Adrenal gland (tissue), 5 donors: ENCODE measurements around the gene CHTF8.

Source experiments
- POLR2A ChIP-seq, 2 donors: fragments of 450-650 bp; IDR thresholded peaks; one replicate each; pipeline ENCODE4 v1.6.1; 2017; ENCODE audit warnings: antibody characterized with exemption in 2 of 2, mild to moderate bottlenecking in 2 of 2, moderate library complexity in 1 of 2
- TF ChIP-seq, protein P1 (sequence below), 6 experiments: fragments of 450-650 bp in 4 of 6; fragments of 200-600 bp in 2 of 6; sonication (generic) in 1 of 6; IDR thresholded peaks; 1 replicate in 5 of 6; 2 replicates in 1 of 6; pipeline versions ENCODE4 v1.5.1 to v1.8.0; 2016 to 2021; ENCODE audit warnings: antibody characterized with exemption in 6 of 6, mild to moderate bottlenecking in 2 of 6, moderate library complexity in 1 of 6
- donor health status: DM: no; HTN: no; CAD: no.

DNA sequence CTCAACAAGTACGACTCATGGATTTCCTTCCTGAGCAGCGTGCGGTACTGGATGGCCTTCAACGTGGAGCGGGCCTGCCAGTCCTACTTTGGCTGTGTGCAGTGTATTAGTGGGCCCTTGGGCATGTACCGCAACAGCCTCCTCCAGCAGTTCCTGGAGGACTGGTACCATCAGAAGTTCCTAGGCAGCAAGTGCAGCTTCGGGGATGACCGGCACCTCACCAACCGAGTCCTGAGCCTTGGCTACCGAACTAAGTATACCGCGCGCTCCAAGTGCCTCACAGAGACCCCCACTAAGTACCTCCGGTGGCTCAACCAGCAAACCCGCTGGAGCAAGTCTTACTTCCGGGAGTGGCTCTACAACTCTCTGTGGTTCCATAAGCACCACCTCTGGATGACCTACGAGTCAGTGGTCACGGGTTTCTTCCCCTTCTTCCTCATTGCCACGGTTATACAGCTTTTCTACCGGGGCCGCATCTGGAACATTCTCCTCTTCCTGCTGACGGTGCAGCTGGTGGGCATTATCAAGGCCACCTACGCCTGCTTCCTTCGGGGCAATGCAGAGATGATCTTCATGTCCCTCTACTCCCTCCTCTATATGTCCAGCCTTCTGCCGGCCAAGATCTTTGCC, 17.9 kb downstream of the CHTF8 start:
- TF ChIP-seq, protein P1, sequence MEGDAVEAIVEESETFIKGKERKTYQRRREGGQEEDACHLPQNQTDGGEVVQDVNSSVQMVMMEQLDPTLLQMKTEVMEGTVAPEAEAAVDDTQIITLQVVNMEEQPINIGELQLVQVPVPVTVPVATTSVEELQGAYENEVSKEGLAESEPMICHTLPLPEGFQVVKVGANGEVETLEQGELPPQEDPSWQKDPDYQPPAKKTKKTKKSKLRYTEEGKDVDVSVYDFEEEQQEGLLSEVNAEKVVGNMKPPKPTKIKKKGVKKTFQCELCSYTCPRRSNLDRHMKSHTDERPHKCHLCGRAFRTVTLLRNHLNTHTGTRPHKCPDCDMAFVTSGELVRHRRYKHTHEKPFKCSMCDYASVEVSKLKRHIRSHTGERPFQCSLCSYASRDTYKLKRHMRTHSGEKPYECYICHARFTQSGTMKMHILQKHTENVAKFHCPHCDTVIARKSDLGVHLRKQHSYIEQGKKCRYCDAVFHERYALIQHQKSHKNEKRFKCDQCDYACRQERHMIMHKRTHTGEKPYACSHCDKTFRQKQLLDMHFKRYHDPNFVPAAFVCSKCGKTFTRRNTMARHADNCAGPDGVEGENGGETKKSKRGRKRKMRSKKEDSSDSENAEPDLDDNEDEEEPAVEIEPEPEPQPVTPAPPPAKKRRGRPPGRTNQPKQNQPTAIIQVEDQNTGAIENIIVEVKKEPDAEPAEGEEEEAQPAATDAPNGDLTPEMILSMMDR (IDR thresholded peaks at IDR 0.05): no peak
- TF ChIP-seq POLR2A (IDR thresholded peaks at IDR 0.05): no peak
